ENCODE measurements around the gene PSMD9. TPM values are rescaled to one million over a fixed set of nuclear protein-coding genes. Genes with fewer than 3 reads are reported as not detected.

The PSMD9 gene
- polyA plus RNA-seq, 1 donor (not counting 4 experiments of a cell fraction or from before 2014, with no cell fraction given), result 84.8 TPM

DNA sequence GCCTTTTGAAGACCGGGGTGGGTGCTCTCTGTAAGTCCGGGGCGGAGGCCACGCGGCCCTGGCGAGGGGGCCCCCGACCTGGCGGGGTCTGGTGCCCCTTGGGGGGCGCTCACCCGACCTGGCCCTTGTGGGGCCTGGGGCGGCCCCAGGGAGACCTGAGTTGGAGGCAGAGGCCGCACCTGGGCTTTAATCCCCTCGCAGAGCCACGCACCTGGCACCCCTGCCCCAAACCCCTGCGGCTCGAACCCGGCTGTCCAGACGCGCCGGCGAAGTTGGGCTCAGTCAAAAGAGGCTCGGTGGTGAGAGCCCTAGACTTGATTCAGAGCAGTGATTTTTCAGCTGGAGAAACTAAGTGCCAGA is 30.1 kb downstream of the PSMD9 start:
- H3K27me3 ChIP-seq (ENCODE audit: control insufficient read depth, extremely low read depth, insufficient read depth, low read length), result no peaks in the 10 kb centered on the region
- H3K36me3 ChIP-seq (ENCODE audit: control insufficient read depth in 2 of 2, extremely low read depth in 1 of 2, insufficient read depth in 2 of 2, low read length in 2 of 2), result peaks cover 16 to 23% of the 10 kb centered on the region in 2 experiments
- H3K4me1 ChIP-seq (ENCODE audit: control insufficient read depth, extremely low read depth, insufficient read depth, low read length), result peaks cover 22% of the 10 kb centered on the region
- H3K9me3 ChIP-seq (ENCODE audit: control insufficient read depth, low read depth, low read length), result no peaks in the 10 kb centered on the region
- DNase-seq (ENCODE audit: low read depth, low spot score) (no peak), FAIRE-seq (no peak)
- H3K9ac ChIP-seq (ENCODE audit: control insufficient read depth, extremely low read depth, insufficient read depth, low read length), result peak overlapping the region; percentile 83
- peak overlapping the region; percentile 83 for H3K27ac ChIP-seq (ENCODE audit: control insufficient read depth, insufficient read depth, low read length)
- H3K9me1 ChIP-seq (ENCODE audit: control insufficient read depth, extremely low read depth, insufficient read depth, low read length), result no peaks in the 10 kb centered on the region
- no peaks in the 10 kb centered on the region for H4K20me1 ChIP-seq (ENCODE audit: control insufficient read depth, extremely low read depth, insufficient read depth, low read length)
- peak overlapping the region; percentile 36 to 73 (median 68) for H3K4me3 ChIP-seq (ENCODE audit: control insufficient read depth in 2 of 3, extremely low read depth in 1 of 3, insufficient read depth in 2 of 3, low read depth in 1 of 3, low read length in 3 of 3)
- no peaks in the 10 kb centered on the region for H3K79me2 ChIP-seq (ENCODE audit: control insufficient read depth, insufficient read depth, low read length)
- no peak for TF ChIP-seq EZH2 (IDR thresholded peaks at IDR 0.05; ENCODE audit: low read length)
- TF ChIP-seq, protein P1, sequence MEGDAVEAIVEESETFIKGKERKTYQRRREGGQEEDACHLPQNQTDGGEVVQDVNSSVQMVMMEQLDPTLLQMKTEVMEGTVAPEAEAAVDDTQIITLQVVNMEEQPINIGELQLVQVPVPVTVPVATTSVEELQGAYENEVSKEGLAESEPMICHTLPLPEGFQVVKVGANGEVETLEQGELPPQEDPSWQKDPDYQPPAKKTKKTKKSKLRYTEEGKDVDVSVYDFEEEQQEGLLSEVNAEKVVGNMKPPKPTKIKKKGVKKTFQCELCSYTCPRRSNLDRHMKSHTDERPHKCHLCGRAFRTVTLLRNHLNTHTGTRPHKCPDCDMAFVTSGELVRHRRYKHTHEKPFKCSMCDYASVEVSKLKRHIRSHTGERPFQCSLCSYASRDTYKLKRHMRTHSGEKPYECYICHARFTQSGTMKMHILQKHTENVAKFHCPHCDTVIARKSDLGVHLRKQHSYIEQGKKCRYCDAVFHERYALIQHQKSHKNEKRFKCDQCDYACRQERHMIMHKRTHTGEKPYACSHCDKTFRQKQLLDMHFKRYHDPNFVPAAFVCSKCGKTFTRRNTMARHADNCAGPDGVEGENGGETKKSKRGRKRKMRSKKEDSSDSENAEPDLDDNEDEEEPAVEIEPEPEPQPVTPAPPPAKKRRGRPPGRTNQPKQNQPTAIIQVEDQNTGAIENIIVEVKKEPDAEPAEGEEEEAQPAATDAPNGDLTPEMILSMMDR (optimal IDR thresholded peaks at IDR 0.05 in 1 of 3, IDR thresholded peaks at IDR 0.05 in 1 of 3, conservative IDR thresholded peaks at IDR 0.05 in 1 of 3; ENCODE audit: extremely low read depth in 1 of 3, insufficient read depth in 2 of 3, low read length in 3 of 3), result no peak
- H3K4me2 ChIP-seq (ENCODE audit: control insufficient read depth, extremely low read depth, insufficient read depth, low read depth, low read length), result peak overlapping the region; percentile 82
- H2AFZ ChIP-seq (ENCODE audit: control insufficient read depth, low read length), result no peak overlapping the region
- dilution Hi-C loops (cut with MboI; ENCODE audit: extremely low pct_ligation_motif_present, low sequenced_read_pairs), result no loop called here

DNA sequence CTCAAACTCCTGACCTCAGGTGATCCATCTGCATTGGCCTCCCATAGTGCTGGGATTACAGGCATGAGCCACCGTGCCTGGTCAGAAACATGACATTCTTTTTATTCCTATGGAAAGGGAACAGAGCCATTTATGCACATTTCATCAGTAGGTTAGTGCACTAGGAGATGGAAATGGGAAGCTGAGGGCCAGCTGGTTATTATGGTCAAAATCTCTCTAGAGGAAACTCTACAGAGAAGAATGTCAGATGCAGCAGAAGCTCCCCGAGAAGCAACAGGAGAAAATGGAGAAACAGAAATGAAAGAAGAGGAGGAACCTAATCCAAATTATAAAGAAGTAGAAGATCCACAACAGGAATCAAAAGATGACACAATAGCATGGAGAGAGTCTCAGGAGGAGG is 32.5 kb downstream of the PSMD9 start:
- DNase-seq (ENCODE audit: low read depth, low spot score) (no peak), FAIRE-seq (no peak)
- TF ChIP-seq, protein P1 (optimal IDR thresholded peaks at IDR 0.05 in 1 of 3, IDR thresholded peaks at IDR 0.05 in 1 of 3, conservative IDR thresholded peaks at IDR 0.05 in 1 of 3; ENCODE audit: extremely low read depth in 1 of 3, insufficient read depth in 2 of 3, low read length in 3 of 3), result no peak
- no peak for TF ChIP-seq EZH2 (IDR thresholded peaks at IDR 0.05; ENCODE audit: low read length)
- Histone ChIP-seq H3K79me2 (ENCODE audit: control insufficient read depth, insufficient read depth, low read length) (no peaks in the 10 kb centered on the region), H2AFZ (ENCODE audit: control insufficient read depth, low read length) (no peak overlapping the region), H3K9me3 (ENCODE audit: control insufficient read depth, low read depth, low read length) (no peaks in the 10 kb centered on the region), H3K4me2 (ENCODE audit: control insufficient read depth, extremely low read depth, insufficient read depth, low read depth, low read length) (no peak overlapping the region), H3K9ac (ENCODE audit: control insufficient read depth, extremely low read depth, insufficient read depth, low read length) (no peak overlapping the region), H3K4me1 (ENCODE audit: control insufficient read depth, extremely low read depth, insufficient read depth, low read length) (peaks cover 23% of the 10 kb centered on the region), H4K20me1 (ENCODE audit: control insufficient read depth, extremely low read depth, insufficient read depth, low read length) (no peaks in the 10 kb centered on the region), H3K9me1 (ENCODE audit: control insufficient read depth, extremely low read depth, insufficient read depth, low read length) (no peaks in the 10 kb centered on the region), H3K27me3 (ENCODE audit: control insufficient read depth, extremely low read depth, insufficient read depth, low read length) (no peaks in the 10 kb centered on the region), H3K4me3 (ENCODE audit: control insufficient read depth in 2 of 3, extremely low read depth in 1 of 3, insufficient read depth in 2 of 3, low read depth in 1 of 3, low read length in 3 of 3) (no peak overlapping the region), H3K36me3 (ENCODE audit: control insufficient read depth in 2 of 2, extremely low read depth in 1 of 2, insufficient read depth in 2 of 2, low read length in 2 of 2) (peaks cover 11 to 20% of the 10 kb centered on the region in 2 experiments), H3K27ac (ENCODE audit: control insufficient read depth, insufficient read depth, low read length) (no peak overlapping the region)
- dilution Hi-C loops (cut with MboI; ENCODE audit: extremely low pct_ligation_motif_present, low sequenced_read_pairs), result no loop called here
